Gastrocnemius medialis (tissue), 4 donors: ENCODE measurements around the gene HSD11B1L.

ENCODE experiments used
- CTCF ChIP-seq, 5 experiments: fragments of 450-650 bp in 3 of 5; fragments of 200-600 bp in 2 of 5; sonication (generic) in 2 of 5; IDR thresholded peaks in 4 of 5; conservative IDR thresholded peaks in 1 of 5; 1 replicate in 4 of 5; 2 replicates in 1 of 5; pipeline ENCODE4 v1.5.1; 2016 to 2019; ENCODE audit warnings: antibody characterized with exemption in 5 of 5, mild to moderate bottlenecking in 3 of 5, moderate library complexity in 3 of 5
- POLR2A ChIP-seq, 2 donors: fragments of 450-650 bp; IDR thresholded peaks; one replicate each; pipeline ENCODE4 v1.6.1; 2017; ENCODE audit warnings: antibody characterized with exemption in 2 of 2, mild to moderate bottlenecking in 2 of 2, moderate library complexity in 2 of 2

DNA sequence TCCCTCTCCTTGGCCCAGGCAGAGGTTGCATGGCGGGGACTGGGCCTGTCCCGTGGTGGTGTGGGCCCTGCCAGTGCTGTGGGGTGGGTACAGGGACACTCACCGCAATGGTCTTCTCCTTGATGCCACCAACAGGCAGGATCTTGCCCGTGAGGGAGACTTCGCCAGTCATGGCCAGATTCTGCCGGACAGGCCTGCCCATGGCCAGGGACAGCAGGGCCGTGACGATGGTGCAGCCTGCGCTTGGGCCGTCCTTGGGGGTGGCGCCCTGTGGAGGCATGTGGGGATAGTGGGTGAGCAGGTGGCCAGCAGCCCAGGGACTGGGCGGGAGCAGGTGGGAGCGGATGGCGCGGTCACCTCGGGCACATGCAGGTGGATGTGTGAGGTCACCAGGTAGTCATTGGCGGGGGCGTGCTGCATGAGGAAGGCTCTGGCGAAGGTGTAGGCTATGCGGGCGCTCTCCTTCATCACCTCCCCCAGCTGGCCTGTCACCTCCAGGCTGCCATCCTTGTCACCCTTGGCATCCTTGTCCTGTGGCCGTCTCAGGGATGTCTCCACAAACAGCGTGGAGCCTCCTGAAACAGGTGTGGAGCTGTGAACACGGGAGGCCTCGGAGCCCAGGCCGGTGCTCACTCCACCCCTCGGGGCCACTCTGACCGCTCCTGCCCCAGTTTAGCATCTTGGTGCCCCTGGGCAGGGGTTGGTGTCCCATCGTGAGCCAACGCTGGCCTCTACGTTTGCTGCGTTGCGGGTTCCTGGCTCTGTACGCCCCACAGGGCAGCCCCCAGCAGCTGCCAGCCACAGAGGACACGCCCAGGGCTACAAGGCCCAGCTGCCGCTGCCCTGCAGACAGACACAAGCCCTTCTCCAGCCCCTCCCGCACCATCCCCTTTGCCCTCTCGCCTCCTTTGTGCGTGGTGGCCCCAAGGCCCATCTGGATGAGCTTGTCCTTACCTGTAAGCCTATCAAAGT lies 12.7 kb downstream of the HSD11B1L start:
- TF ChIP-seq POLR2A (IDR thresholded peaks at IDR 0.05): no peak
- no peak for TF ChIP-seq CTCF (IDR thresholded peaks at IDR 0.05 in 4 of 5, conservative IDR thresholded peaks at IDR 0.05 in 1 of 5)
